GM18519 (cell line): ENCODE data around the gene CHMP2A.
"Not testable (repeated sequence)": the region's sequence is repeated elsewhere in the genome, so short reads cannot be mapped to it uniquely, and the experiment has no call there.

ENCODE experiments used
- ATAC-seq: cut with Tn5 transposase; IDR thresholded peaks from one replicate; pipeline ENCODE4 v1.9.1; 2021; ENCODE audit warnings: mild to moderate bottlenecking, moderate library complexity; ENCODE audit not compliant: unreplicated experiment, low FRiP score

CHMP2A gene

DNA sequence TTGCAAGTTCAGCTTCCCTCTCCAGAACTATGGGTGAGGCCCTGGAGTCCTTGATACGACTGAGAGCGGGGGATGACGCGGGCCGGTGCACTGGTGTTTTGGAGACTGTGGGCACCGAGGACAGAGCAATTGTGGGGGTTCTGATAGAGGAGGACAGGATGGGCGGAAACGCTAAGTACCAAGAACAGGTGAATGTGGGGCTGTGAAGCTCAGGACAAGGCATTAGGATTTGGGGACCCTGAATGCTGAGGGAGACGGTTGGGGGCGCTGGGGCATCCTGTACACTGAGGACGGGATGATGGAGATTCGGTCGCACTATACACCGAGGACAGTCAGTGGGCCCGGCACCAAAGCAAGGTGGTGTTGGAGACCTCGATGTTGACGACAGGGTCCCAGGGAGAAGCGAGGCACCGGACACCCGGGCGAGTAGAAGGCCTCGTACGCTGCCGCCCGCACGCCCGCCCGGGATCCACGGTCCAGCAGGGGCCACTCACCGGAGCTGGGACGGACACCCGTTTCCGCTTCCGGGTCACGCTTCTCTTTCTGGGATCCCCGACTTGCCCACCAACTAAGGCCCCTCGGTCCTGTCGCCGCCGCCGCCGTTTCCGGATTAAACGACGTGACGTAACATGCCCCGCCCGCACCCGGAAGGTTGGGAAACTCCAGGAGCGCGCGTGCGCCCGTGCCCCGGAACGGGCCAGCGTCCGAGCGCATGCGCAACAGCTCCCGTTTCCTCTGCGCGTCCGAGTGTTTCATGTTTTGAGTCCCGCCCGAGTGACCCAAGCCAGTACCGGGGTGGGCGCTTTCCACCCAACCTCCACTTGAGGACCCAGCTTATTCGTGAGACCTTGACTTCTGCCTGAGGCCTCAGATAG is at the start of gene CHMP2A:
Gene CHMP2A (minus strand): TSS at position 612 of the 875 bp plus-strand sequence. CDS start 893 bp downstream, outside the sequence.
- no peak for ATAC-seq

DNA sequence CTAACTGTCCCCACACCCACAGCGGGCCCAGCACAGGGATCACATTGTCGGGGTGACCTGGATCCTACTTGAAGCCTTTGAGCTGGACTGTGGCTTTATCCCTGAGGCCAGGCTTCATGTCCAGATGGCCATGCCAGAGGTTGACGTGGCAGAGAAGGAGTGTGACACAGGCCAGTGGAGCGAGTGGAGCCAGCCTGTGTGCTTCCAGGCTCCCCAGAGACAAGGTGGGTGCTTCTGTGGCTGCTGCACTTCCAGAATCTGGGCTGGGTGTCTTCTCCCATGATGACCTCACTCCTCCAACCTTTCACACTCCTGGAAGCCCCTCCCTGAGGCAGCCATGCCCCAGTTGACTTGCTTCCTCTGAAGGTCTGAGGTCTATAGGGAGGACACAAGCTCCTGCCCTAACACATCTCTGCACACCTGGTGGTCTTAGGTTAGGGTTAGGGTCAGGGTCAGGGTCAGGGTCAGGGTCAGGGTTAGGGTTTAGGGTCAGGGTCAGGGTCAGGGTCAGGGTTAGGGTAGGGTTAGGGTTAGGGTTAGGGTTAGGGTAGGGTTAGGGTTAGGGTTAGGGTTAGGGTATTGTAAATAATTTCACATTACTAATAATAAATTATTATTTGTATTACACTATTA is 31.3 kb upstream of the CHMP2A start:
- ATAC-seq, result no peak

DNA sequence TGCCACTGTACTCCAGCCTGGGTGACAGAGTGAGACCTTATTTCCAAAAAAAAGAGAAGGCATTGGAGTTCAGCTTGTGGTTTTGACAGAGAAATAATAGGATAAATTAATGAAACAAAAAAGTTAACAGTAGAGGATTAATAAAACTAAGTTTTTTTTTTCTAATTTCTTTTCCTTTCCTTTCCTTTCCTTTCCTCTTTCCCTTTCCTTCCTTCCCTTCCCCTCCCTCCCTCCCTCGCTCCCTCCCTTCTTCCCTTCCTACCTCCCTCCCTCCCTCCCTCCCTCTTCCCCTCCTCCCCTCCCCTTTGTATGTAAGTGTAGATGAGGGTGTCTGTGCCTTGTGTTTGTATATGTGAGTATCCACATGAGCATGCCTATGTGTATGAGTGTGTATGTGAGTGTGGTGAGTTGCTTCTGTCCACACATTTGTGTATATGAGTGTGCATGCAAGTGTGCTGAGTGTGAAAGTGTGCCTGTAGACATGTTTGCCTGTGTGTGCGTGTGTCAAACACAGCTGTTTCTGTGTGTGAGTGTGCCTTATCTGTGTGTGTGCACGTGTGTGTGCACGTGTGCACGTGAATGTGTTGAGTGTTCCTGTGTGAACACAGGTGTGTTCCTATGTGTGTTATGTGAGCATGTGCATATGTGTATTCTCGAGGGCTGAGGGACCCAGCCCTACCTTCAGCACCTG is 30.7 kb upstream of the CHMP2A start:
- no peak for ATAC-seq

DNA sequence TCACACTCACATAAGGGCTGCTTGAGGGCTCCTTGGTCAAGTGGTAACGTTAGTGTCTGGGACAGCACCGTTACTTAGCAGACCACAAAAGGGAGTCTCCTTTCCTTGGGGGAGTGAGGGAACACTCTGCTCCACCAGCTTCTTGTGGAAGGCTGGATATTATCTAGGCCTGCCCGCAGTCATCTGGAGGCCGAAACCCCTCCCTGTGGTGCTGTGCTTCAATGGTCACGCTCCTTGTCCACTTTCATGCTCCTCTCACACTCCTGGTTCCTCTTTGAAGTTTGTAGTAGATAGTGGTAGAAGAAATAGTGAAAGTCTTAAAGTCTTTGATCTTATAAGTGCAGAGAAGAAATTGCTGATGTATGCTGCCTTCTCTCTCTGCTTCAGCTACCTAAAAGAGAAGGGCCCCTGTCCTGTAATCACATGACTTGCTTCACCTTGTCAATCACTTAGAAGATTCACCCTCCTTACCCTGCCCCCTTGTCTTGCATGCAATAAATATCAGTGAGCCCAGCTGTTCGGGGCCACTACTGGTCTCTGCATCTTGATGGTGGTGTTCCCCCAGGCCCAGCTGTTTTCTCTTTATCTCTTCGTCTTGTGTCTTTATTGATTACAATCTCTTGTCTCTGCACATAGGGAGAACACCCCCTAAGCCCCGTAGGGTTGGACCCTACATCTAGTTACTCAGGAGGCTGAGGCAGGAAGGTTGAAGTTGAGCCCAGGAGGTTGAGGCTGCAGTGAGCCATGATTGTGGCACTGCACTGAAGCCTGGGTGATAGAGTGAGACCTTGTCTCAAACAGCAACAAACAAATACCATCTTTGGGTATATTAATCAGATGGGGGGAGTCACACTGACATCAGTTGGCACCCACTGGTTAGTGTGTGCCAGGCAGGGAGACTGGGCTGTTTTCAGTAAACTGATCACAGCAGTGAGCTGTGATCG is 29.9 kb upstream of the CHMP2A start:
- ATAC-seq, result no peak

DNA sequence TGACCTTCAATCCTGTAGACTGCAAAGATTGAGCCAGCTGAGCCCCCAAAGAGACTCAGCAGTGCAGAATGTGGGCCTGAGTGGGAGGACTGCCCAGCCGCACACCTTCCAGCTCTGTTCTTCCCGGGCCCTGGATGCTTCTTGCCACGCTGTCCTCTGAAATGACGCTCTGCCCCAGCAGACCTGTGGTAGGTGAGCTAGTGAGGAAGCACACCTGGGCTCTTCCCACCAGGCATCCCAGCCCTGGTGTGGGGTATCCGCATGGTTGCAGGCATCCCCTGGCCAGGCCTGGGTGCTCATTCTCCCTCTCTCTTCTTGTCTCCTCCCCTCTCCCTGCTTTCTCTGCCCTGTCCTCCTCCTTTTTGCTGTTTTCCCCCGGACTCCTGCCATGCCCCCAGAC is 28.1 kb upstream of the CHMP2A start:
- ATAC-seq, result no peak

DNA sequence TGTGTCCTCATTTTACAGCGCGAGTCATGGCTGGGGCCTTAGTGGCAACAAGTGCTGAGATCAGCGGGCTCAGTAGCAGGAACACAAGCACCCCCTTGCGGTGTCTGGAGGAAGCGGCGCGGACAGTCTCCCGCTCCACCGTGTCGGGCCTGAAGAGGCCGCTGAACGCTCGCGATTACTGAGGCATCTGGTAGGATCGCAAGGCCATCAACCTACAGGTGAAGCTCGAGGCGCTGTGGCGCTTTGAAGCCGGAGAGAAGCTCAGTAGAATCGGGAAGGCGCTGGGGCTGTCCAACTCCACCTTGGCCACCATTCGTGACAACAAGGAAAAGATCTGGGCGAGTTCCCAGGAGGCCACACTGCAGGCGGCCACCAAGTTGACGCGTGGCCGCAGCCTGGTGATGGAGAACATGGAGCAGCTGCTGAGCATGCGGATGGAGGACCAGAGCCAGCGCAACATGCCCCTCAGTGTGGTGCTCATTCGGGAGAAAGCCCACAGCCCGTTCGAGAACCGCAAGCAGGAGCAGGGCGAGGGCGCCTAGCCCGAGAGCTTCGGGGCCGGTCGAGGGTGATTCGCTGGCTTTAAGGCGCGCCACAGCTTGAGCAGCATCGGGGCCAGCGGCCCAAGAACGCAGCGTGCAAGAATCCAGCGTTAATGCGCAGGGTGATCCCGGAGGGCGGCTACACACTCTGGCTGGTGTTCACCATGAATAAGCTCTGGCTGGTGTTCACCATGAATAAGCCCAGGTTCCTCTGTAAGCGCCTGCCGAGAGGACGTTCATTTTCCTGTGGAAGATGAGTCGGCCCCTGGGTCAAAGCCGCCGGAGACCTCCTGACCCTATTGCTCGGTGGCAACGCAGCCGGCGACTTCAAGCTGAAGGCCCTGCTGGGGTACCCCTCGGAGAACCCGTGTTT is 26.6 kb upstream of the CHMP2A start:
- peak; percentile 70 for ATAC-seq

DNA sequence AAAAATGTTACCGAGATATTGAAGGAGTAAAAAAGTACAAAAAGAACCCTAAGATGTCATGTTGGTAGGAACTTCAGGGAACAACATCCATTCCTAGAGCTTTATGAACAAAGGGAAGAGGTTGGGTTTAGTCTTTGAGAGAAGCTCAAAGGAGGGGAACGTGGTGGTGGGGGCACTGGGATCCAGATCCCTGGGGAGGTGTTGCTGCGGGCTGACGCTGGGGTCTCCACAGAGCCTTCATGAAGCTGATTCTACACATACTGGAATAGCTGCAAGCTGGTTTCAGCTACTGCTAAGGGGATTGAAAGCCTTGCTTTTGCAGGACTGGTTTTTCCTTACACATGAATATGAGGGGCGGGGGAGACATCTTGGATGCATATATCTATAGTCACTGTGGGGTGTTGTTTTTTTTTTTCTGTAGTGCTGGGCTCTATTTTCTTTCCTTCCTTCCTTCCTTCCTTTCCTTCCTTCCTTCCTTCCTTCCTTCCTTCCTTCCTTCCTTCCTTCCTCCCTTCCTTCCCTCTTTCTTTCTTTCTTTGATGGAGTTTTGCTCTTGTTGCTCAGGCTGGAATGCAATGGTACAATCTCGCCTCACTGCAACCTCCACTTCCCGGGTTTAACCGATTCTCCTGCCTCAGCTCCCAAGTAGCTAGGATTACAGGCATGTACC is 24.7 kb upstream of the CHMP2A start:
- ATAC-seq, result no peak

DNA sequence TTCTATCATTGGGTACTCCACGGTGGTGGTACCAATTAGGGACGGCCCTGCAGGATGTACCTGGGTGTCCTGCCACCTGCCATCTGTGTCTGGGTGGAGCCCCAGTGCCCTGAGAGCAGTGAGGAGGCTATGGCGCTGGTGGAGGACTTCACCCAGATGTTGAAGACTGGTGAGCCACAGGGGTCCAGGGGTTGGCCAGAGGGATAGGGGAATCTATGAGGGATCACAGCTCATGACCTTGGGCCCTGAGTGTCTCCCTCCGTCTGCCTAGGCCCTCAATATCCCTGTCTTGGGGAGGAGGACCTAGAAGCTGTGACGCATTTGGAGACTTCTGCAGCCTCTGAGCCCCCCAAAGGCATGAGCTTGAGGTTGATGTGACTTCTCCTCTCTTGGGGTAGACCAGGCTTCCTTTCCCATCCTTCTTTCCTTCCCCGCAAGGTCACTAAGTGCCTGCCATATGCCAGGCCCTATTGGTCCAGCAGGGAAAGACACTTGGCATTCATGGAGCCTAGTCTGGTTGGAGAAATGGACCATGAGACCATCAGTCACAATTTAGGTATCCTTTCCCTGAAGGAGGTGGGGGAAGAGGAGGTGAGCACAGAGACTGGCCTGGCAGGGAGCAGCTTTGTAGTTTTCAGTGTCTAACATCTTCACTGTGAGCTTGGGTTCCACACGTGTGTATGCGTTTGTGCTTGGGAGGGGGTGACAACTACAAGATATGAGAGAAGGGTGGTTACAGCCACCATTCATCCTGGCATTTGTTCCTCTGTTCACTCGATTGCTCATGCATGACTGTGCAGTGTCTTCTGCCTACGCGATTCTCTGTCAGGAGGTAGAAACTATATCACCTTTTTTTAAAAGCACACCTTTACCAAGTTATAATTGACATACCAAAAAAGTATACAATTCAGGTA is 23.4 kb upstream of the CHMP2A start:
- ATAC-seq, result no peak

DNA sequence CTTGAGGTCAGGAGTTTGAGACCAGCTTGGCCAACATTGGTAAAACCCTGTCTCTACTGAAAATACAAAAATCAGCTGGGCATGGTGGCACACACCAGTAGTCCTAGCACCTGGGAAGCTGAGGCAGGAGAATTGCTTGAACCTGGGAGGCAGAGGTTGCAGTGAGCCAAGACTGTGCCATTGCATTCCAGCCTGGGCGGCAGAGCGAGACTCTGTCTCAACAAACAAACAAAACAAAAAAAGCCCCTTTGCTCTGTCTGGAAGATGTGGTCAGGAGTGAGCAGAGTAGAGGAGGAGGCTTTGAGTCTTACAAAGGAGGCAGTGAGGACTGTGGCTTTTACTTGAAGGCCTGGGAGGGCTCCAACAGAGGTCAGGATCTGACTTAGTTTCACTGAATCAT is 22.7 kb upstream of the CHMP2A start:
- ATAC-seq, result not testable (repeated sequence)

DNA sequence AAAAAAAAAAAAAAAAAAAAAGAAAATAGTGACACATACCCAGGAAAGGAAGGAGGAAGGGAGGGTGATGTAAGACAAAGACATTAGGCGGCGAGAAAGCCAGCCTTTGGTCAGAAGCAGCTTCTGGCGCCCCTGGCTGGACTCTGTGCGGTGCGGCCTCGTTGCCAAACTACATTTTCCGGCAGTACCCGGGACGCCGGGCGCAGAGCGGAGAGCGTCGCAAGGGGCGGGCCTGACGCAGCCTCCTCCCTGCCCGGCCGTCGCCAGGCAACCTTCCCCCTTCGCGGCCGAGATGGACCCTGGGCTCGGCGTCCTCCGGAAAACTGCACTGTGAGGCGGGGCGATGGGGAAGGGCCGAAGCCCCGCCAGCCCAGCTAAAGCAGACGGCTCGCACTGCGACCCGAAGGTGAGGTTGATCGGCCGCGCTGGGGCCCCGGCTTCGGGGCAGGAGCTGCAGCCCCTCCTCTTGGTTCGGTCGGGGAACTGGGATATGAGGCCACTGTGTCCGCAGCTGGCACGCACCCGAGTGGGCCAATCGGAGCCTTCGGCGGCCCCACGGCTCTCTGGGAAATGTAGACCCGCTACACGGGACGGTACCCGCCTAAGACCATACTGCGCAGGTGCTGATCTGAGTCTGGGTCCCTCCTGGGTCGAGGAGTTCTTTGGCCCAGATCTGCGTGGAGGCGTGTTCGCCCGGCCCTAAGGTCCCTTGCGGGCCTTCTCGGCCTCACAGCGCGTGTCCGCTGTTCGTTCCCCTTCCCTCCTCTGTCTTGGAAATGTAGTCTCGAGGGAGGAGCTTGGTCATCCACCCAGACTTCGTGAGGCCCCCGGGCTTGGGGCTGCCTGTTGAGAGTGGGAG is 20.5 kb upstream of the CHMP2A start:
- ATAC-seq, result peak; percentile 26

DNA sequence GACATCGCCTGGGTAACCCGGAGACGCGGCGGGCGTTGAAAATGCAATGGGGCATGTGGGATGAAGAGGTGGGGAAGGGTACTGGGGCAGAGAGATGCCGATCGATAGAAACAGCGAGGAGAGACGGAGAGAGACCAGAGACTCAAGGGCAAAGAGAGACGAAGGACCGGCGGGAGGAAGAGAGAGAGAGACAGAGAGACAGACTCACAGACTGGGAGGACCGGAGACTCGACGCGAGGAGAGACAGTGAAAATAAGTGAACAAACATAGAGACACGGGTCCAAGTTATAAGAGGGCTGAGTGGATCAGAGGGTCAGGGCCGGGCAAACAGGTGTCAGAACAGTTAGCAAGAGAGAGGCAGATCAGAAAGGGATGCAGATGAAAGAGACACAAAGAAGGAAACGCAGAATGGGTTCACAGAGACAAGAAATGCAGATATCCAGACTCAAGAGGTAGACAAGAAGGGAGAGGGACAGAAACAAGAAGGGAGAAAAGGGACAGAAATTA is 18.8 kb upstream of the CHMP2A start:
- no peak for ATAC-seq

DNA sequence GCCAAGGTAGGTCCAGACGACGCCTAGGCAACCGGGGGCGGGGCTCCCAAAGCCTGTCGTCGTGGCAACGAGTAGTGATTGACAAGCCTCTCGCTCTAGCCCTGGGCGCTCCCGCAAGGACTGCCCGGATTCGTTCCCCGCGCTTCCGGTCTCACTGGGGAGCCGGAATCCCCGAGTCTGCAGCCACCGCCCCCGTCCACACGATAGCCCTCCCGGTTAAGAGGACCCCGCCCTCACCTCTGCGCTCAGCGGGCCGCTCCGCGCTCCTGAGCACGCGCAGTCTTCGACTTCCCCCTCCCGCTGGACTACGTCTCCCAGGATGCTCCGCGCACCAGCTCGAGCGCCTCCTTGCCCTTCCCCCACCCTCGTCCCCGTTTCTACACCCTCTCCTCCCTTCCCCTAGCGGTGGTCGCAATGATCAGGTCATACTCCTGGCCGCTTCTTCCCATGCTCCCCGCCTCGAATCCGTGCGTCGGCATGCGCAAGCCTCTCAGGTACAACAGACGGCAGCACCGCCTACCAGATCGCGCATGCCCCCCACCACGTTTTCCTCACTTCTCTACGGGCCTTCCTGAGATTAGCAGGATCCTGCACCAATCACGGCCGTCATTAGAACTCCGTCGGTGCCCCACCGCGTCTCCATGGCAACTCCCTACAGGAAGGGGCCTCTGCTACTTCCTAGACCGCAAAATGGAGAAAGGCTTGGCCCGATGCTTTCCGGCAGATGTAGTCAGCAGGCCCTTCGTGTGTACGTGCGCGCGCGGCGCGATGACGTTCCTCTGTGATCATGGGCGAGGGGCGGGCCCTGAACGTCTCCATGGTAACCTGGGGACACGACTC is 18.1 kb upstream of the CHMP2A start, which contains the start of gene MZF1:
Gene MZF1 (minus strand): TSS at position 518 of the 840 bp plus-strand sequence. CDS start 1,946 bp downstream, outside the sequence.
- ATAC-seq, result peak; percentile 46

DNA sequence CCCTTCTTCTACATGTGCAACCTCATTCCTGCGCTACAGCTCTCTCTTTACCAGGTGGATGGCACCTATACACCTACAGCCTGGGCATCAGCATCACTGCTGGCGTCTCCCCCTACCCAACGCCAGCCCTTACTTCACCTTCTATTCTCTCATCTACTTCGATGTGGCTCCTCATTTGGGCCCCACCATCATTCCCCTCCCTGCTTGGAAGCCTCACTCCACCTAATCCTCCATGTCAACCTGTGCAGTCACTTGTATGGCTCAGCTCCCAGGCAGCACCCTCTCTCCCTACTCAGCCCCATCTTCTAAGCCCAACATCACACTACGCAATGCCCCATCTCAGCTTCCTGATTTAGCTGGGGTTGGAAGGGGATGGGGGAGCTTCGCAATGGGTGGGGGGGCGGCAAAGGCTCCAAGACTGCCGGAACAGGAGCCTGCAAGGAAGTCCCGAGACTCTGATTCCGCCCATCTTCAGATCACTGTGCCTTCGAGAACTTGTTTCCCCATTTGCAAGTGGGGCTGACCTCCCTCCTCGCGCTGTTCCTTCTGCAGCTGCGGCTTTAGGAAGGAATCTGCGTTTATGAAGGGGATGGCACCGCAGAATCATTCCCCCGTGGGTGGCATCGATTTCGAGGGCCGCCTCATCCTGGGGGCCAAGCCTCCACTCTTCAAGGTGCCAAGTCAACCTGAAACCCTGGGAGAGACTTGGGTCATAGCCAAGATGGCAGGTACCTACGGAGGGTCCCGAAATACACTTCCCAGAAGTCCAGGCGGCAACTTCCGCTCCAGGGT is 17.3 kb upstream of the CHMP2A start:
- no peak for ATAC-seq

DNA sequence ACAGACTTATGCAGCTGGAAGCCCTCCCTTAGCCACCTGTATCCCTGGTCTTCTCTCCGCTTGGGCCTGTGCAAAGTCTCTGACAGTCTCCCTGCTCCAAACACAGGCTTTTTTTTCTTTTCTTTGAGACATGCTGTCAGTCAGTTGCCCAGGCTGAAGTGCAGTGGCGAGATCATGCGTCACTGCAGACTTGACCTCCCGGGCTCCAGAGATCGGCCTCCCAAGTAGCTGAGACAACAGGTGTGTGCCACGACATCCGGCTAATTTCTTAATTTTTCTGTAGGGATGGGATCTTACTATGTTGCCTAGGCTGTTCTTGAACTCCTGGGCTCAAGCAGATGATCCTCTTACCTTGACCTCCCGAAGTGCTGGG is 16.7 kb upstream of the CHMP2A start:
- no peak for ATAC-seq
